HT1080 (cell line): ENCODE measurements around the gene TMEM43. TPM values are rescaled to one million over a fixed set of nuclear protein-coding genes. Genes with fewer than 3 reads are reported as not detected.
"Not testable (repeated sequence)": the region's sequence is repeated elsewhere in the genome, so short reads cannot be mapped to it uniquely, and the experiment has no call there.

ENCODE experiments used
- DNase-seq: peaks from one replicate; pipeline ENCODE4 v3.0.0-alpha.2; 2015; ENCODE audit warnings: low read depth
- polyA plus RNA-seq, 2 experiments: library from polyadenylated mRNA; depleted of rRNA; stranded (reverse); fragments of >200 nt; gene quantifications; 2 replicates each; pipeline ENCODE4 v1.2.3, GENCODE V29; 2015
- total RNA-seq: library from RNA; depleted of rRNA; stranded (reverse); fragments of >200 nt; shearing (Covaris generic); gene quantifications from 2 replicates; pipeline ENCODE4 v1.2.3, GENCODE V29; 2014; rRNA removed

The TMEM43 gene
- total RNA-seq, result 86.4 and 98.0 TPM in 2 replicates
- polyA plus RNA-seq (2015; cell fraction: cytosol; rRNA removed), result 68.4 and 85.1 TPM in 2 replicates
- 160 and 163 TPM in 2 replicates for polyA plus RNA-seq (2015; cell fraction: nucleus; rRNA removed)

- DNase-seq, result peak; percentile 98
Observed at GRCh38 chr3:14124615-14125192, at the start of gene TMEM43, which contains the start of gene CHCHD4. Gene TMEM43, plus strand, starts transcription at chr3:14125052. Its CDS starts 142 bp downstream, at chr3:14125194. Gene CHCHD4, minus strand, starts transcription at chr3:14124870. Its CDS starts 194 bp downstream, at chr3:14124676.

- DNase-seq, result not testable (repeated sequence)
Observed at GRCh38 chr3:14075233-14075632, 49.6 kb upstream of the TMEM43 start.

DNA sequence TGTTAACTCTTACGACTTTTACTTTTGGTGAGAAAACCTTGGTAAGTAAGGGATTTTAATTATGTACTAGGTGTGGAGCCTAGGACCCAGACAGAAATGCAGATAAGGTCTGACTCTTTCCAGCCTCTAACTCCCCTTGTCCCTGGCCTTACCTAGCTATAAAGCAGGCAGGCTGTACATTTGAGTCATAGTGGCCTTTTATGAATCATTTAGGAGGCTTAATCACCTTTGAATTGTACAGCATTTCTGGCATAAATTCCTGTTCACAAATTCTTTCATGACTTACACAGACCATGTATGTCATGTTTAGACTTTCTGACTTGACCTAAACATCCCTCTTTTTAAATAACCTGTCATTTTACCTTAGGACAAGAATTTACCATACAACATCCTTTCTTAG is 47.5 kb upstream of the TMEM43 start:
- DNase-seq, result peak; percentile 54

DNA sequence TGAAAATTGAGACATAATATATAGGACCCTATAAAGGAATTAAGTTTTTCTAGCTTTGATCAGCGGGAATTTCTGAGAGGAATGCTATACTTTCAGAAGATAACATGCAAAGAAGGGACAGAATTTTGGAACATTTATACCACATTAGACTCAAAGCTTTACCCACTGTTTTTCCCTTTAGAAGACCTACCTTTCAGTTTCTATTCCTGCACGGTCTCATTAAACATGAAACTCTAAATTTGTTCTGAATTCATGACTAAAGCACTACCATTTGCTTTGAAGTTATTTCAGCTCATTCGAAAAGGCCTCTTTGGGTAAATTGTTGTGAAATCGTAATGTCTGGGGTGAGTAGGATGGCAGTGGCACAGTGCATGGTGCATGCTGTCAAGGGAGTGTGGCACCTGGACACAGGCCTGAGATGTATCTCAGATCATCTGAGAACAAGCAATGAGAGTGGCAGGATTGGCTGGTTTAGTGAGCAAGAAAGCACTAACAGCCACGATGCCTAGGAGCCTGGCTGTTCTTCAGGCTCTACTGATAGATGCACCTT is 42.7 kb upstream of the TMEM43 start:
- no peak for DNase-seq

- DNase-seq, result peak; percentile 22
Observed at GRCh38 chr3:14087461-14087860, 37.4 kb upstream of the TMEM43 start.

- DNase-seq, result not testable (repeated sequence)
Observed at GRCh38 chr3:14091959-14092358, 32.9 kb upstream of the TMEM43 start.

DNA sequence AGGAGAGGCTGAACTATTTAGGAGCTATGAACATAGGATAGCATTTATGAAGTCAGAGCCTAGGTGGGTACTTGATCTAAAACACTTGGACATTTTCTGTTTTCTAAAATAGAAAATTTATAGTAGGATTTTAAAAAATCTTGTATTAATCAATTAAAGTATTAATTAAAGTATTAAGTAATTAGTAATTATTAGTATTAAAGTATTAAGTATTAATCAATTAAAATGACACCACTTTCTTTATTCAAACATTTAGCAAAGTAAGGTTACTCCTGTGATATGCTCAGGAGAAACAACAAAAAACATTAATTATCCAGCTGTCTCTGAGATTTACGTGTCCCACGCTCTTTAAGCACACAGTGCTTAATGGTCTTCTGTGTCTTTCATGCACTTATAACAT is 32.4 kb upstream of the TMEM43 start:
- DNase-seq, result no peak

DNA sequence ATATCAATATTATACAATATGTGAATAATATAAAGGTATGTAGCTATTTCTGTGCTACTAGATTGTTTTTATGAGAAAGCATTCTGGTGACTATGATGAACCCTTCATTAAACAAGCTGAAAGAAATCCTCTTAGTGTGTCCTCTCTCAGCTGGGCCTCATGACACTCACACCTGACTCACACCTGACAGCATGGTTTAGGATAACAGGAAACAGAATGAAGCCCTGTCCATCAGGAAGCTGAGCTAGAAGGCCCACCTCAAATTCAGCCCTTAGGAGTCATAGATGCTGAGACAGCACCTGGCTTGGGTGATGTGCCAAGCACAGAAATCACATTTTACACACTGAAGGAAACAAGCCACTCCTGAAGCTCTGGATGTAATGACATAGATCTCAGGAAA is 31.0 kb upstream of the TMEM43 start:
- no peak for DNase-seq

DNA sequence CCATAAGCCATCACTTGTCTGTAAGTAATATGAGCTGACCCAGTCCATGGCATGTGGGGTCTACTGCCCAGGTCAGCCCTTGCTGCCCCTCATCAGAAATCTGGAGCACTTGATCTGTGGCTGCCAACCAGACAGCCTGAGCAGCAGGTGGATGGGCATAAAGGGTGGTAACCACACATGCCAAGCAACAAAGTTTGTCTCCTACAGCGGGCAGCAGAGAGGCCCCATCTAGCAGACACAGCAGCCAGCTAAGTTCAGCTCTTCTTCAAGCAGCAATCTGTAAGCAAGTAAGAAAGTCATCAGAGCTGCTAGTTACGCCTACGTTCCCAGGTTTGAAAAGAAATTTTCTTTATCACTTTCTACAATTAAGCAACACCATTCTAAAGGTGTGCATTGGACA is 28.1 kb upstream of the TMEM43 start:
- no peak for DNase-seq

- DNase-seq, result no peak
Observed at GRCh38 chr3:14097616-14098391, 27.0 kb upstream of the TMEM43 start.

DNA sequence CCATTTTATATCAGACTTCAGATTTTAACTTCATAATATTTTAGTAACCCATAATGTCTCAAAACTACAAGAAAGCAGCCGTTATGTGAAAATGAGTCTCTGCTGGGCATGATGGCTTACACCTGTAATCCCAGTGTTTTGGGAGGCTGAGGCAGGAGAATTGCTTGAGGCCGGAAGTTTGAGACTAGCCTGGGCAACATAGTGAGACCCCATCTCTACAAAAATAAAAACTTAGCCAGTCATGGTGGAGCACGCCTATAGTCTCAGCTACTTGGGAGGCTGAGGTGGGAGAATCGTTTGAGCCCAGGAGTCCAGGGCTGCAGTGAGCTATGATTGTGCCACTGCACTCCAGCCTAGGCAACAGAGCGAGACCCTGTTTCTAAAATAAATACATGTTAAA is 15.0 kb upstream of the TMEM43 start:
- DNase-seq, result not testable (repeated sequence)

GRCh38 chr3:14110699-14111098 is 14.2 kb upstream of the TMEM43 start:
- DNase-seq, result no peak

- no peak for DNase-seq
Observed at GRCh38 chr3:14113965-14114635, 10.8 kb upstream of the TMEM43 start.

- no peak for DNase-seq
Observed at GRCh38 chr3:14117468-14118399, 7.1 kb upstream of the TMEM43 start.

DNA sequence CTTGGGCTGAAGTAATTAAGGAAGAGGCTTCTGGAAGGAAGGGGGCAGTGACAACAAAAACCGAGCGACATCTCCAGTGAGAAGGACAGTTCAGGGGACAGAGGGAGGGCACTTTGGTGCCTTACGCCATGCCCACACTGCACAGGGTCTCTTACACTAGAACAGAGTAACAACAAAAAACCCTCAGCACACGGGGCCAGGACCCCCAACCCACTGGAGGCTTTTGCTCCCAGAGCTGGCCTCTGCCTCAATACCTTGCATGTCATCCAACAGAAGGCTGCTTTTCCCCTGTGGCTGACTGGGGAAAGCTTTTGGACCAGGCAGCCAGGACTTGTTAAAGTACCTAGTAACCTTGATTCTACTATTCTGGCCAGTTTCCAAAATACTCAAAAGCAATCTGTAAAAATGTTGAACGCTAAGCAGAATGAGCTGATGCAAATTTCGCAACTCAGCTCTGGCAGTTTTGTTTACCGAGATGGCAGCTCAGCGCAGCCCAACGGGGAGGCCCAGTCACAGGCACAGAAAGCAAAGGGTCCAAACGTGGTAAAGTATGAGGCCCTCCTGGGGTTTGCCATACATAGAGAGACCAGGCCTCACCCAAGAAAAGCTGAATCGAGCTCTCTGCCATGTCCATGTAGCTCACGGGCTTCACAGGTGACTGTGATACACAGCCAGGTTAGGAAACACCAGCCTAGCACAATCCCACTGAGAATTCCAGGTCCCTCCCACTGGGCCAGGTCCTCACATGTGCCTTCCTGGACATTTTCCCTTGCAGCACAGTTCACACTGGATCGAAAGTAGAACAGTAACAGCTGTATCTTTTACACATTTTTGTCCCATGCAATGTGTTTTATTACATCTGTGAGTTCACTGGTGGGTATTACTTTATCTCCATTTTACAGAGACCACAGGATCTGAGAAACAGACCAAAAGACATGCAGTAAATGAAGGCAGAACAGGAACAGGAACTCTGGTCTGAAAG is 6.2 kb upstream of the TMEM43 start:
- no peak for DNase-seq

- no peak for DNase-seq
Observed at GRCh38 chr3:14119651-14120050, 5.2 kb upstream of the TMEM43 start.

- DNase-seq, result no peak
Observed at GRCh38 chr3:14120111-14120920, 4.5 kb upstream of the TMEM43 start.

DNA sequence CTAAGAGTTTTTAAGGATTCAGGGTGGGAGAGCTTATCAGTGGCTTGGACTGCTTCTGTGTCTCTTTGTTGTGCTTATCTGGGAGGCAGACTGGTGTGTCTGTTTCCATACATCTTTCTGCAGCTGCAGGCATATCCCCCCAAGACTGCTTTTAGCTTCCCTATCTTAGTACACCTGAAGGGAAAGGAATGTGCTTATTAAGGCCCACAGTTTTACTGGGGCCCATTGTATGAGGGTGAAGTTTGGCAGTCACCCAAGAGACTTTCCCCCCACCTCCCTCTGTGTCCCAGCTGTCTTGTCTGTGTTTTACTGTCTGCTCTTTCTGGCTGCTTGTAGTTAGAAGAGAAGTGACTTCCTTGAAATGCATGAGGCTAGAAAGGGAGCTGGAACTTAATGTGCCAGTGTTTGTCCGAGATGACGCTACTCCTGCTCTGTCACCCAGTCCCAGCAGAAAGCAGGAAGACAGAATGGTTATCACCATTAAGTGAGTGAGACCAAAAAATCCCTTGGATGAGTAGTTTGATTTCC is 3.9 kb upstream of the TMEM43 start:
- not testable (repeated sequence) for DNase-seq
